HFFc6 (cell line): Measurements from ENCODE around the gene TELO2. TPM values are rescaled to one million over a fixed set of nuclear protein-coding genes. Genes with fewer than 3 reads are reported as not detected.

ENCODE experiments used
- DNase-seq: peaks from one replicate; pipeline ENCODE4 v3.0.0-alpha.2; 2018
- H3K27ac Mint-ChIP-seq: 2 replicates; pipeline ENCODE4 v1.8.0; 2020; ENCODE audit warnings: mild to moderate bottlenecking, mixed read lengths
- H3K27me3 Mint-ChIP-seq: 2 replicates; pipeline ENCODE4 v1.8.0; 2021; ENCODE audit warnings: mild to moderate bottlenecking, moderate library complexity, mixed read lengths; ENCODE audit not compliant: insufficient read depth
- H3K36me3 Mint-ChIP-seq: 2 replicates; pipeline ENCODE4 v1.8.0; 2021; ENCODE audit warnings: low read depth, mixed read lengths
- H3K4me1 Mint-ChIP-seq: 2 replicates; pipeline ENCODE4 v1.8.0; 2020; ENCODE audit warnings: low read depth, mixed read lengths
- H3K4me3 Mint-ChIP-seq: 2 replicates; pipeline ENCODE4 v1.8.0; 2020; ENCODE audit warnings: mild to moderate bottlenecking, moderate library complexity, mixed read lengths
- H3K9me3 Mint-ChIP-seq: 2 replicates; pipeline ENCODE4 v1.8.0; 2020; ENCODE audit warnings: mild to moderate bottlenecking, mixed read lengths
- total RNA-seq, 6 experiments: library from RNA; stranded (reverse); fragmentation: NEBNext Ultra II Directional; extraction: Animal tissue kit (Norgen Biotek cat#: 25700); gene quantifications; 2 replicates in 1 of 6; 3 replicates in 5 of 6; pipeline ENCODE4 v1.2.3, GENCODE V29; 2021
- TF ChIP-seq, protein P1 (sequence below): fragments of 200-600 bp; sonication (generic); IDR thresholded peaks from 2 replicates; pipeline ENCODE4 v1.5.0; 2021; ENCODE audit warnings: antibody characterized with exemption, mild to moderate bottlenecking

TELO2 gene
- total RNA-seq, 6 experiments from 2014 or later = 28.6 to 37.4 (median 34.8) TPM

DNA sequence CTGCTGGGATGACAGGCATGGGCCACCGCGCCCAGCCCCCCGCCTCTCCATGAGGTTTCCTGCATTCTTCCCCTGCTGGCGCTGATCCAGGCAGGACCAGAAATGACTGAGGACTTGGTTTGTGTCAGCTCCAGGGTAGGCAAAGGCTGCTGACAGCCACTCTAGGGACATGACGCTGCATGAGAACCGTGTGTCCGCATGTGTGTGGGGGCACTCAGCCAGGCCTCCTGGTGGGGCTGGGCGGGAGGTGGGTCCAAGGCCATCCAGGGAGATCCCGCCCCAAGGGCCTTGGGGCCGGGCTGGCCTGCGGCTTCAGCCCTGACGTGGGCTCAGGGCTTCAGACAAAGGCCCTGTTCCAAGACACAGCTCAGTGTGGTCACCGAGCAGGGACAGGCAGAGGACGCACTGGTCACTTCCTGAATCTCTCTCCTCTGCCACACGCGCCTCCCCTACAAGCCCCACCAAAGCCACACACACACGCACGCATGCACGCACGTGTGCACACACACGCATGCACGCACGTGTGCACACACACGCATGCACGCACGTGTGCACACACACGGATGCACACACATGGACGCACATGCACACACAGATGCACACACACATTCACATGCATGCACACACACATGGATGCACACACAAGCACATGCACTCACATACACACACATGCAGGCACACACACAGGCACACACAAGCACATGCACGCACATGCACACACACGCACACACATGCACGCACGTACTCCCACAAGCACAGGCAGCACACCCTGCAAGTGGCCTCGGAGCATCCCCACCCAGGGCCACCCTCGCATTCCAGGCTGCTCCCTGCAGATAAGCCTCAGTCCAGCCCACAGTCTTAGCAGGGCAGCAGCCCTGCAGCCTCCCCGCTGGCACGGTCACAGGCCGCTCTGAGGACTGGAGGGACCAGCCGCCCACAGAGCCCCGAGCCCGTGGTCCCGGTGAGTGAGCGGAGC lies 35.0 kb downstream of the TELO2 start:
- DNase-seq = no peak
- Mint-ChIP-seq H3K27ac (no peak overlapping the region; the same call in 1 of the 2 replicates), H3K9me3 (no peaks in the 10 kb centered on the region)

DNA sequence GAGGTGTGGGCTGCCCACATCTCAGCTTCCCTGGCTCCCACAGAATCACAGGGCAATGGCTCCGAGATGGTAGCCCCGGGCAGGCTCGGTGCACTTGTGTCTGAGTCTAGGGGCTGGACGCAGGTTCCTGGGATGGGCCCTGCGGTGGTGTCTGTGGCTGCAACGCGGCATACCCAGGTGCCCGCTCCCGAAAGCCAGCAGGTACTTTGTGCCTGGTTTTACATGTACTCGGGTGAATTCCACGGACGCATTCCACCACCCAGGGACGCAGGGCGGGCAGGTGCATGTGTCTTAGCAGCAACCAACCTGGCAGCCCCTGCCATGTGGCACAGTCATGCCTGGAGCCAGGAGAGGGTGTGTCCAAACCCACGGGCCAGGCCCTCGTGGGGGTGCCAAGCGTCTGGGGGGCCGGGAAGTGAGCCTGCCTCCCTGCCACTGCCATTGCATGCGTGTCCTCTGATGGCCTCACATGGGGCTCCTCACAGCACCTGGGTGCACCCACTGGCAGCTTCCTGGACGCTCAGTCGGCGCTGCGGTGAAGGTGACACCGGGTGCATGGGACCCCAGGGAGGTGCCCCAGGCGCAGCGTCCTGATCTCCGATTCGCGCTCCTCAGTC lies 35.9 kb downstream of the TELO2 start:
- H3K4me3 Mint-ChIP-seq = no peak overlapping the region
- TF ChIP-seq, protein P1, sequence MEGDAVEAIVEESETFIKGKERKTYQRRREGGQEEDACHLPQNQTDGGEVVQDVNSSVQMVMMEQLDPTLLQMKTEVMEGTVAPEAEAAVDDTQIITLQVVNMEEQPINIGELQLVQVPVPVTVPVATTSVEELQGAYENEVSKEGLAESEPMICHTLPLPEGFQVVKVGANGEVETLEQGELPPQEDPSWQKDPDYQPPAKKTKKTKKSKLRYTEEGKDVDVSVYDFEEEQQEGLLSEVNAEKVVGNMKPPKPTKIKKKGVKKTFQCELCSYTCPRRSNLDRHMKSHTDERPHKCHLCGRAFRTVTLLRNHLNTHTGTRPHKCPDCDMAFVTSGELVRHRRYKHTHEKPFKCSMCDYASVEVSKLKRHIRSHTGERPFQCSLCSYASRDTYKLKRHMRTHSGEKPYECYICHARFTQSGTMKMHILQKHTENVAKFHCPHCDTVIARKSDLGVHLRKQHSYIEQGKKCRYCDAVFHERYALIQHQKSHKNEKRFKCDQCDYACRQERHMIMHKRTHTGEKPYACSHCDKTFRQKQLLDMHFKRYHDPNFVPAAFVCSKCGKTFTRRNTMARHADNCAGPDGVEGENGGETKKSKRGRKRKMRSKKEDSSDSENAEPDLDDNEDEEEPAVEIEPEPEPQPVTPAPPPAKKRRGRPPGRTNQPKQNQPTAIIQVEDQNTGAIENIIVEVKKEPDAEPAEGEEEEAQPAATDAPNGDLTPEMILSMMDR = no peak
- peaks cover 39% of the 10 kb centered on the region for H3K4me1 Mint-ChIP-seq
- no peaks in the 10 kb centered on the region for H3K9me3 Mint-ChIP-seq
- H3K27me3 Mint-ChIP-seq = peaks cover 1% of the 10 kb centered on the region
- H3K36me3 Mint-ChIP-seq = peaks cover 4% of the 10 kb centered on the region; the same call in 1 of the 2 replicates
- DNase-seq = no peak
- H3K27ac Mint-ChIP-seq = no peak overlapping the region

More for the DNA sequence above, 35.0 kb downstream of the TELO2 start:
- Mint-ChIP-seq H3K36me3 (peaks cover 4% of the 10 kb centered on the region; the same call in 1 of the 2 replicates), H3K4me3 (no peak overlapping the region), H3K27me3 (peaks cover 1% of the 10 kb centered on the region), H3K4me1 (peaks cover 36% of the 10 kb centered on the region)
- TF ChIP-seq, protein P1 = no peak

DNA sequence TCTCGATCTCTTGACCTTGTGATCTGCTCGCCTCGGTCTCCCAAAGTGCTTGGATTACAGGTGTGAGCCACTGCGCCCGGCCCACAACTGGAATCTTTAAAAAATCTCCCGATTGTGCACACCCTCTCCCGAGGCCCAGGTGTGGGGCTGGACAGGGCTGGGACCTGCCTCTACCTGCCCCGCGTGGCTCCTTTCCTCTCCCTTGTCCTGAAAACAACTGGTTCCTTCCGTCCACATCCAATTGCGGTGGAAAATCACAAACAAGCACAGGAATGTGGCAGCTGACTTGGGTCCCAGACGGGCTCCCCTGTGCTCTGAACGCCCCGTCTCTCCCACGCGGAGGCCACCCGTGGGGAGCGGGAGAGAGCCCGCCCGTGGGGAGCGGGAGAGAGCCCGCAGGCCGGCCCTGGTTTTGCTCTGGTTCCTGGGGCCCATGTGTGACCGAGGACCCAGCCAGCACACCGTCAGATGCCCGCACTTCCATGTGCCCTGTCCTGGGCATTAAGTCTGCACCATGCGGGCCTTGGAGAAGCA lies 37.3 kb downstream of the TELO2 start:
- H3K9me3 Mint-ChIP-seq = no peaks in the 10 kb centered on the region
- peaks cover 12% of the 10 kb centered on the region for H3K36me3 Mint-ChIP-seq
- H3K27ac Mint-ChIP-seq = peak overlapping the region; percentile 78
- TF ChIP-seq, protein P1 = no peak
- DNase-seq = no peak
- H3K4me1 Mint-ChIP-seq = peaks cover 49% of the 10 kb centered on the region
- H3K27me3 Mint-ChIP-seq = peaks cover 3% of the 10 kb centered on the region
- no peak overlapping the region for H3K4me3 Mint-ChIP-seq

DNA sequence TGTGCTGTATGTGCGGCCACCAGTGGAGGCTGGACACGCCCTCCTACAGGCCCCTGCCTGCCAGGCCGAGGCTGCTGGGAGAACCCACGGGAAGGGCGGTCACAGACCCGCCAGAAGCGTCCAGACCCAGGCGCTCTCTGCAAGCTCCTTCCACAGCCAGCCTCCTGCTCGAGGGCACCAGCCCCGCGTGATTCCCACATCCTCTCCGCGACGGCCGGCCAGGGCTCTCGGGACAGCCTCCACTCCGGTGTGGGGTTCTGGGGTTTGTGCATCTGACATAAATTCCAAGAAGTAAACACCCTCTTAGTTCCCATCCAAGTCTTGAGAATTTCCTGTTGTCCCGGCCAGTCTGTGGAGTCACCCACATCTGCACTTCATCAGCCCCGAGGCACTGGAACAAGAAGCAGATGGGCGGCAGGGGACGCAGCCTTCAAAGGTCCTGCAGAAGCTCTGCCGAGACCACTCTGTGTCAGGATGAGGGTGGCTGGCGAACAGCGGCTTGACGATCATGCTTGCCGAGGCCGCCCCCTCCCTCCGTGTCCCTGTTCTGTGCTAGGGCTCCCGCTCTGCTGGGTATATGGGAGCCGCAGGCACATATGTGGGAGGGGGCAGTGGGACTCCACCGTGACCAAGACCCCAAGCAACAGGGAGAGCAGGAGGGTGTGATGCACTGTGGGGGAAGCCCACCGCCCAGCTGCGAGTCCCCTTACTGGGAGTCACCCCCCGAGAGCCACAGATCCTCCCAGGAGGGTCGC lies 37.9 kb downstream of the TELO2 start:
- H3K9me3 Mint-ChIP-seq = no peaks in the 10 kb centered on the region

More for the DNA sequence above, 37.9 kb downstream of the TELO2 start:
- Mint-ChIP-seq H3K4me1 (peaks cover 51% of the 10 kb centered on the region), H3K4me3 (peak overlapping the region; percentile 53), H3K27ac (peak overlapping the region; percentile 78), H3K27me3 (peaks cover 3% of the 10 kb centered on the region), H3K36me3 (peaks cover 13% of the 10 kb centered on the region)
- peak; percentile 83 for DNase-seq
- TF ChIP-seq, protein P1 = peak; percentile 28; the same call in 1 of the 2 replicates
